ENCODE data around the gene HAPLN3.

DNA sequence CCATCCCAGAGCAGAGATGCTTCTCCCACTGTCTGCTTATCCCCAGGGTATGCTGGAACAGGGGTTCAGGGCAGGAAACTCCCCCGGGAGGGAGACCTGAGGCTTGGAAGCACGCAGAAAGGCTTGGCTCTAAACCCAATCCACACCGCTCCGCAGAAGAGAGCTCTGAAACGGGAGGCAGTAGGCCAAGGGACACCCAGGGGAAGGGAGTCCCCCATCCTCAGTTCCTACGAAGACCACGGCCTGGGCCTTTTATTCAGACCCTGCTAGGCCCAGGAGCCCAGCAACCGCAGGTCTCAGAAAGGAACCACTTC, 1.8 kb upstream of the HAPLN3 start:
- TF ChIP-seq, protein P1, sequence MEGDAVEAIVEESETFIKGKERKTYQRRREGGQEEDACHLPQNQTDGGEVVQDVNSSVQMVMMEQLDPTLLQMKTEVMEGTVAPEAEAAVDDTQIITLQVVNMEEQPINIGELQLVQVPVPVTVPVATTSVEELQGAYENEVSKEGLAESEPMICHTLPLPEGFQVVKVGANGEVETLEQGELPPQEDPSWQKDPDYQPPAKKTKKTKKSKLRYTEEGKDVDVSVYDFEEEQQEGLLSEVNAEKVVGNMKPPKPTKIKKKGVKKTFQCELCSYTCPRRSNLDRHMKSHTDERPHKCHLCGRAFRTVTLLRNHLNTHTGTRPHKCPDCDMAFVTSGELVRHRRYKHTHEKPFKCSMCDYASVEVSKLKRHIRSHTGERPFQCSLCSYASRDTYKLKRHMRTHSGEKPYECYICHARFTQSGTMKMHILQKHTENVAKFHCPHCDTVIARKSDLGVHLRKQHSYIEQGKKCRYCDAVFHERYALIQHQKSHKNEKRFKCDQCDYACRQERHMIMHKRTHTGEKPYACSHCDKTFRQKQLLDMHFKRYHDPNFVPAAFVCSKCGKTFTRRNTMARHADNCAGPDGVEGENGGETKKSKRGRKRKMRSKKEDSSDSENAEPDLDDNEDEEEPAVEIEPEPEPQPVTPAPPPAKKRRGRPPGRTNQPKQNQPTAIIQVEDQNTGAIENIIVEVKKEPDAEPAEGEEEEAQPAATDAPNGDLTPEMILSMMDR (IDR thresholded peaks at IDR 0.05) = no peak
- TF ChIP-seq POLR2AphosphoS5 (IDR thresholded peaks at IDR 0.05; ENCODE audit: low read depth, low read length) = peak; percentile 73
